Keratinocyte (primary cell): ENCODE measurements around the gene MPPE1. TPM values are rescaled to one million over a fixed set of nuclear protein-coding genes. Genes with fewer than 3 reads are reported as not detected.

Source experiments
- DNase-seq: peaks from one replicate; pipeline ENCODE4 v3.0.0-alpha.2; 2011; ENCODE audit warnings: low read depth, missing footprints, low spot score
- FAIRE-seq: peaks from 2 replicates; lab custom pipeline; 2011; peaks lifted over from hg19 to GRCh38; lab: Jason Lieb, UNC
- H2AFZ ChIP-seq: 2 replicates; pipeline ENCODE4 v1.6.0; 2012; ENCODE audit warnings: low read length, control low read depth, inconsistent platforms; ENCODE audit not compliant: control insufficient read depth
- H3K27ac ChIP-seq: 2 replicates; pipeline ENCODE4 v1.5.1; 2011; ENCODE audit warnings: low read length; ENCODE audit not compliant: control insufficient read depth, insufficient read depth
- H3K27me3 ChIP-seq: 3 replicates; pipeline ENCODE4 v1.6.0; 2011; ENCODE audit warnings: low read length; ENCODE audit not compliant: control insufficient read depth, insufficient read depth; ENCODE audit errors: extremely low read depth
- H3K36me3 ChIP-seq, 2 experiments: 2 replicates in 1 of 2; 3 replicates in 1 of 2; pipeline ENCODE4 v1.5.1; 2011; ENCODE audit warnings: low read length in 2 of 2, mild to moderate bottlenecking in 1 of 2; ENCODE audit not compliant: control insufficient read depth in 2 of 2, insufficient read depth in 2 of 2; ENCODE audit errors: extremely low read depth in 1 of 2
- H3K4me1 ChIP-seq: 3 replicates; pipeline ENCODE4 v1.5.1; 2011; ENCODE audit warnings: low read length; ENCODE audit not compliant: control insufficient read depth, insufficient read depth; ENCODE audit errors: extremely low read depth
- H3K4me2 ChIP-seq: 3 replicates; pipeline ENCODE4 v1.6.0; 2011; ENCODE audit warnings: low read depth, low read length; ENCODE audit not compliant: control insufficient read depth, insufficient read depth; ENCODE audit errors: extremely low read depth
- H3K4me3 ChIP-seq, 3 experiments: fragments of 200-600 bp in 1 of 3; sonication (generic) in 1 of 3; 2 replicates in 2 of 3; 3 replicates in 1 of 3; pipeline ENCODE4 v1.5.1; 2011 to 2016; ENCODE audit warnings: low read length in 3 of 3, mild to moderate bottlenecking in 3 of 3, control low read depth in 2 of 3, inconsistent platforms in 1 of 3, low read depth in 1 of 3, mixed read lengths in 1 of 3, mixed run types in 1 of 3, moderate library complexity in 1 of 3; ENCODE audit not compliant: control insufficient read depth in 2 of 3, insufficient read depth in 2 of 3; ENCODE audit errors: extremely low read depth in 1 of 3
- H3K79me2 ChIP-seq: 2 replicates; pipeline ENCODE4 v1.6.0; 2012; ENCODE audit warnings: low read length; ENCODE audit not compliant: control insufficient read depth, insufficient read depth
- H3K9ac ChIP-seq: 3 replicates; pipeline ENCODE4 v1.6.0; 2011; ENCODE audit warnings: low read length; ENCODE audit not compliant: control insufficient read depth, insufficient read depth; ENCODE audit errors: extremely low read depth
- H3K9me1 ChIP-seq: 3 replicates; pipeline ENCODE4 v1.6.0; 2011; ENCODE audit warnings: low read length; ENCODE audit not compliant: control insufficient read depth, insufficient read depth; ENCODE audit errors: extremely low read depth
- H3K9me3 ChIP-seq: 2 replicates; pipeline ENCODE4 v1.5.1; 2012; ENCODE audit warnings: low read depth, low read length; ENCODE audit not compliant: control insufficient read depth
- H4K20me1 ChIP-seq: 3 replicates; pipeline ENCODE4 v1.6.0; 2011; ENCODE audit warnings: low read length; ENCODE audit not compliant: control insufficient read depth, insufficient read depth; ENCODE audit errors: extremely low read depth
- EZH2 ChIP-seq: IDR thresholded peaks from one replicate; pipeline ENCODE4 v1.6.1; 2012; ENCODE audit warnings: inconsistent platforms, mild to moderate bottlenecking, low read length, moderate library complexity
- dilution Hi-C: fragments of 300-500 bp; cut with MboI; formaldehyde crosslinking; loops from one replicate; pipeline ENCODE4 v1.7.0; 2020; ENCODE audit warnings: low sequenced_read_pairs; ENCODE audit not compliant: extremely low pct_ligation_motif_present
- polyA plus RNA-seq, 5 experiments: library from polyadenylated mRNA; depleted of rRNA in 3 of 5; stranded (reverse) in 3 of 5; stranded (forward) in 1 of 5; unstranded in 1 of 5; fragments of >200 nt; gene quantifications; 1 replicate in 1 of 5; 2 replicates in 3 of 5; 3 replicates in 1 of 5; pipeline versions ENCODE4 v1.2.1 to v1.2.3, GENCODE V29; 2011 to 2012; ENCODE audit warnings: missing spikeins in 2 of 5, low read depth in 1 of 5, low replicate concordance in 1 of 5
- TF ChIP-seq, protein P1 (sequence below), 3 experiments: IDR thresholded peaks in 1 of 3; conservative IDR thresholded peaks in 1 of 3; optimal IDR thresholded peaks in 1 of 3; 2 replicates in 2 of 3; 3 replicates in 1 of 3; pipeline versions ENCODE3 to v1.5.1; 2011; ENCODE audit warnings: low read length in 3 of 3, mild to moderate bottlenecking in 3 of 3, moderate library complexity in 2 of 3, control low read depth in 1 of 3, inconsistent platforms in 1 of 3; ENCODE audit not compliant: insufficient read depth in 2 of 3; ENCODE audit errors: extremely low read depth in 1 of 3

The MPPE1 gene
- polyA plus RNA-seq, 1 donor (not counting 4 experiments of a cell fraction or from before 2014, with no cell fraction given): 21.0 TPM

DNA sequence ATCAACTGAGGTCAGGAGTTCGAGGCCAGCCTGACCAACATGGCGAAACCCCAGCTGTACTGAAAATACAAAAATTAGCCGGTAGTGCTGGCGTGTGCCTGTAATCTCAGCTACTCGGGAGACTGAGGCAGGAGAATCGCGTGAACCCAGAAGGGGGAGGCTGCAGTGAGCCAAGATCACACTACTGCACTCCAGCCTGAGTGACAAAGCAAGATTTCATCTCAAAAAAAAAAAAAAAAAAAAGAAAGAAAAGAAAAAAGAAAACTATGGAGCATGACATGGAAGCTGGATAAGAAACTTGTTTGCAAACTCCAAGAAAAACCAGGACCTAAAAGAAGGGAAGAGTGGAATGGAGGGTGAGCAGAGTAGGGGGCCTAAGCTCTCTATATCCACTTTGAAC lies 58.8 kb downstream of the MPPE1 start:
- Histone ChIP-seq H3K36me3 (no peaks in the 10 kb centered on the region), H3K4me1 (peaks cover 24% of the 10 kb centered on the region), H3K9me1 (no peaks in the 10 kb centered on the region), H3K4me2 (no peak overlapping the region), H3K27me3 (no peaks in the 10 kb centered on the region), H4K20me1 (no peaks in the 10 kb centered on the region), H3K79me2 (peaks cover 25% of the 10 kb centered on the region), H3K27ac (peak overlapping the region; percentile 100), H3K9ac (peak overlapping the region; percentile 100), H3K4me3 (no peak overlapping the region), H2AFZ (no peak overlapping the region), H3K9me3 (no peaks in the 10 kb centered on the region)
- FAIRE-seq (no peak), DNase-seq (no peak)
- TF ChIP-seq EZH2: no peak
- TF ChIP-seq, protein P1, sequence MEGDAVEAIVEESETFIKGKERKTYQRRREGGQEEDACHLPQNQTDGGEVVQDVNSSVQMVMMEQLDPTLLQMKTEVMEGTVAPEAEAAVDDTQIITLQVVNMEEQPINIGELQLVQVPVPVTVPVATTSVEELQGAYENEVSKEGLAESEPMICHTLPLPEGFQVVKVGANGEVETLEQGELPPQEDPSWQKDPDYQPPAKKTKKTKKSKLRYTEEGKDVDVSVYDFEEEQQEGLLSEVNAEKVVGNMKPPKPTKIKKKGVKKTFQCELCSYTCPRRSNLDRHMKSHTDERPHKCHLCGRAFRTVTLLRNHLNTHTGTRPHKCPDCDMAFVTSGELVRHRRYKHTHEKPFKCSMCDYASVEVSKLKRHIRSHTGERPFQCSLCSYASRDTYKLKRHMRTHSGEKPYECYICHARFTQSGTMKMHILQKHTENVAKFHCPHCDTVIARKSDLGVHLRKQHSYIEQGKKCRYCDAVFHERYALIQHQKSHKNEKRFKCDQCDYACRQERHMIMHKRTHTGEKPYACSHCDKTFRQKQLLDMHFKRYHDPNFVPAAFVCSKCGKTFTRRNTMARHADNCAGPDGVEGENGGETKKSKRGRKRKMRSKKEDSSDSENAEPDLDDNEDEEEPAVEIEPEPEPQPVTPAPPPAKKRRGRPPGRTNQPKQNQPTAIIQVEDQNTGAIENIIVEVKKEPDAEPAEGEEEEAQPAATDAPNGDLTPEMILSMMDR (optimal IDR thresholded peaks at IDR 0.05 in 1 of 3, IDR thresholded peaks at IDR 0.05 in 1 of 3, conservative IDR thresholded peaks at IDR 0.05 in 1 of 3; ENCODE audit: extremely low read depth in 1 of 3, insufficient read depth in 2 of 3, low read length in 3 of 3): no peak
- dilution Hi-C loops: no loop called here

DNA sequence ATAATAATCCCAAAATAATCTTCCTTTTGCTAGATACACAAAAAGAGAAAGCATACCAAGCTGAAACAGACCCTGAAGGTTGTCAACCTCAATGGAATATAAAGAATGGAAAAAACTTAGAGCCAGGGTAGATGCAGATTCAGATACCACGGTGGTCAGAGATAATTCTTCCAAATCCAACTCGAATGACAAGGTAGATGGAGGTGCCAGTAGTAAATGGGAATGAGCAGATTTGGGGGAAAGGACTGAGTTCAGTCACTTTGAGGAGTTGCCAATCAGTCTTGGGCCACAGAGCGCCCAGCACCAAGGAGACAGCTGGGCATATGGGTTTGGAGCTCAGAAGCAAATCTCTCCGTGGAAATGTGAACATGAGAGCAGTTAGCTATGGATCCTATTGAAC lies 60.3 kb downstream of the MPPE1 start:
- H3K27me3 ChIP-seq: no peaks in the 10 kb centered on the region
- no peaks in the 10 kb centered on the region for H3K9me3 ChIP-seq
- dilution Hi-C loops: no loop called here
- no peak overlapping the region for H3K4me2 ChIP-seq
- FAIRE-seq (no peak), DNase-seq (no peak)
- H3K27ac ChIP-seq: no peak overlapping the region
- H3K9ac ChIP-seq: no peak overlapping the region
- H3K4me1 ChIP-seq: peaks cover 14% of the 10 kb centered on the region
- no peaks in the 10 kb centered on the region for H4K20me1 ChIP-seq
- H3K9me1 ChIP-seq: no peaks in the 10 kb centered on the region
- H3K79me2 ChIP-seq: peaks cover 16% of the 10 kb centered on the region
- no peak for TF ChIP-seq EZH2
- TF ChIP-seq, protein P1 (optimal IDR thresholded peaks at IDR 0.05 in 1 of 3, IDR thresholded peaks at IDR 0.05 in 1 of 3, conservative IDR thresholded peaks at IDR 0.05 in 1 of 3; ENCODE audit: extremely low read depth in 1 of 3, insufficient read depth in 2 of 3, low read length in 3 of 3): no peak
- H2AFZ ChIP-seq: no peak overlapping the region
- H3K4me3 ChIP-seq: no peak overlapping the region
- H3K36me3 ChIP-seq: no peaks in the 10 kb centered on the region
